HG03354 (cell line): ENCODE data around the gene NDUFB6.
"Not testable (repeated sequence)": the region's sequence is repeated elsewhere in the genome, so short reads cannot be mapped to it uniquely, and the experiment has no call there.

Source experiments
- ATAC-seq: cut with Tn5 transposase; IDR thresholded peaks from one replicate; pipeline ENCODE4 v1.9.1; 2021; ENCODE audit warnings: mild to moderate bottlenecking; ENCODE audit not compliant: unreplicated experiment, poor library complexity, severe bottlenecking

The NDUFB6 gene

DNA sequence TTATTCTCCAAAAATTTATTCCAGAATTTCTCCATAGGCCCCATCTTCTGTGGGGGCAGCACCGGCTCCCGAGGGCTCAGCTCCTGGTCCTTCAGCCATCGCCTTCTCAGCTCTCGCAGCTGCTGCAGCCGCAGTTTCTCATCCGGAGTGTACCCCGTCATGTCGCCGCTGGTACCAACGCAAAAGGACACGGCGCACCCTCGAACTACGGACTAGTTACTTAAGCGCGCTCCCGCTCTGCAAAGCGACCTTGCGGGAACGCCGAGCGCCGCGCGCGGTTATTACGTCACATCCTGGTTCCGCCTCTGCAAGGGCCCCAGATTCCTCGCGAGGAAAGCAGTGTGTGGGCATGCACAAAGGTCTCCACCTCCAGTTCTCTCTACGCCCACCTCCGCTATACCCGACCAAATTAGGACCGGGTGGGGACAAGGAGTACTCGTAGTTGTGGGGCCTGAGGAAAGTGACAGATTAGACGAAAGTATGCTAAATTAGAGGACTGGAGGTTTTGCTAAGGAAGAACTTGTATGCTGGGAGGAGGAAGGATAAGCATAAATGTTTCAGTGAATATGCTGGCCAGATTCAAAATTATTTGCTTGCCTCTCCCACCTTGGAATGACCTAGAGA lies at the start of gene NDUFB6:
Gene NDUFB6 (minus strand): TSS at position 260 of the 624 bp plus-strand sequence. CDS start 99 bp downstream, at position 161.
- ATAC-seq = peak; percentile 88

DNA sequence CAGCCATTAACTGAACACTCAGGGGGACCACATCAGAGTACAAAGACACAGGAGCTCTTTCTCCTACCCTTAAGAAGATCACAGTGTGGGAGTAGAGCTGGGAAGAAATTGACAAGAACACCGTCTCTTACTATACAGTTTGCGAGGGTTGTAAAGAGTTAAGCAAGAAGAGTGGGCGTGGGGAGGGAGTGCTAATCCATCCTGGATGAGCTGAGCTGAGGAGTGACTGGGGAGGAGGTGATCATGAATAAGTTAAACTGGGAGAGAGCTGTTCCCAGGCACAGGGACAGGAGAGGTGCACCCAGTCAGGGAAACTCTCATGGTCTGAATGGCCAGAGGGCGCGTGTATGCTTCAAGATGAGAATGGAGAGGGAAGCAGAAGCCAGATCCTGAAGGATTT lies 45.3 kb upstream of the NDUFB6 start:
- no peak for ATAC-seq

DNA sequence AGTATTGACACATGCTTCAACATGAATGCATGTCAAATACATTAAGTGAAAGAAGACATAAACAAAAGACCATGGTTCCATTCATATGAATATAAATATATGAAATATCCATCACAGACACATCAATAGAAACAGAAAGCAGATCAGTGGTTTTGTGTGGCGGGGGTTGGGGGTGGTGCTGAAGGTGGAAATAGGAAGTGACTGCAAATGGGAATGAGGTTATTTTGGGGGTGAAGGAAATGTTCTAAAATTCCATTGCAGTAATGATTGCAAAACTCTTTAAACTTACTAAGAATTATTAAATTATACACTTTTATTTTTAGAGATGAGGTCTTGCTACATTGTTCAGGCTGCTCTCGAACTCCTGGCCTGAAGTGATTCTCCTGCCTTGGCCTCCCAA lies 33.9 kb upstream of the NDUFB6 start:
- ATAC-seq = no peak

DNA sequence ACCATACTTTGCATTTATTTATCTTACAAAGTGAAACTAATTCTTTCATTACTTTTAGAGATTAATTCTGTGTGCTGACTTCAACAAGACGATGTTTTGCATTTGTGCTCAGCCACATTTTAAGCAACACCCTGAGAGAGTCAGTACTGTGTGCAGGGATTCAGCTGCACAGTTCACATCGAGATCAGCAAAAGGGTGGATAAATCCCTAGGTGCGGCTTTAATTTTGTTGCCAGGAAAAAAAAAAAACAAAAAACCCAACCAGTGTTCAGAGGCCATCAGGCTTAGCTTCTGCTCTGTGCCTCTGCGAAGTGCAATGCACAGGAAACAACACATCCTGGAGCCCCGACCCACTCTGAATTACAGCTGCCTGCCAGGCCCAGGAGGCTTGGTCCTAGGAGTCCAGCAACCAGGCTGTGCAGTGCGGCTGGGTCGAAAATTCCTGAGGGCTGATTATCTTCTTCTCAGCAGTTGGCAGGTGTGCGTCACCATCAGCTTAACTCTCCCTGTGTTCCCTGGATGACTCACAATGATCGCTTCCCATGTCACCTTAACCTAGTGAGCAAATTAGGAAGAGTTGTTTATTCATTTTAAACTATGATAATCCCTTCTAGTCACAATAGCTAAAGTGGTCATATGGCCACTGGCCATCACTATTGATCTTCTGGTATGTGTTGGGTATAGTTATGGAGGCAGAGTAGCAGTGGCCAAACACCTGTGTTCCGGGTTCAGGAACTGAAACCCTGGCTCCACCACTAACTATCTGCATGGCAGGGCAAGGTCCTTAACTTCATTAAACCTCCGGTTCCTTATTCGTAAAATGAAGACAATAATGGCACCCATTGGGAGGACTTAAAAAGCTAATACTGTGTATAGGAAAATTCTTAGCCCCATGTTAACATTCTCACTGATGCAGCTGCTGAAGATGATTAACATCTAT lies 31.2 kb upstream of the NDUFB6 start:
- peak; percentile 95 for ATAC-seq

DNA sequence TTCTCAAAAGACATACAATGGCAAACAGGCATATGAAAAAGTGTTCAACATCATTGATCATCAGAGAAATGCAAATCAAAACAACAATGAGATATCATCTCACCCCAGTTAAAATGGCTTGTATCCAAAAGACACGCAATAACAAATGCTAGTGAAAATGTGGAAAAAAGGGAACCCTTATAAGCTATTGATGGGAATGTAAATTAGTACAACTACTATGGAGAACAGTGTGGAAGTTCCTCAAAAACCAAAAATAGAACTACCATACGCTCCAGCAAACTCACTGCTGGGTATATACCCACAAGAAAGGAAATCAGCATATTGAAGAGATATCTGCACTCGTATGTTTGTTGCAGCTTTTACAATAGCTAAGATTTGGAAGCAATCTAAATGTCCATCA lies 26.1 kb upstream of the NDUFB6 start:
- not testable (repeated sequence) for ATAC-seq

DNA sequence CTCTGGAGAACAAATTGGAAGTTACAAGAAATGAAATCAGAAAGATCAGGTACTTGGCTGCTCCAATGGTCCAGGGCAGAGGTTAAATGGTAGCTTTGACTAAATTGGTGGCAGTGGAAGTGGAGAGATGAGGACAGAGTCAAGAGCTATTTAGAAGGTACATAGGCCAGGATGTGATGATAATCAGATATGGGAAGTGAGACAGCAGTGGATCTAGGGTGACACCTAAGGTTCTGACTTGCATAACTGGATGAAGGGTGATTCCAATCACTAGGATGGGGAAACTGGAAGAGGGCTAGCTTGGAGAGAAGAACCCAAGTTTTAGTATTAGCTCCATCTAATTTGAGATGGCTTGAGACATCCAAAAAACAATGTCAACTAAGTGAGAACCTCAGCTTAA lies 24.0 kb upstream of the NDUFB6 start:
- no peak for ATAC-seq

DNA sequence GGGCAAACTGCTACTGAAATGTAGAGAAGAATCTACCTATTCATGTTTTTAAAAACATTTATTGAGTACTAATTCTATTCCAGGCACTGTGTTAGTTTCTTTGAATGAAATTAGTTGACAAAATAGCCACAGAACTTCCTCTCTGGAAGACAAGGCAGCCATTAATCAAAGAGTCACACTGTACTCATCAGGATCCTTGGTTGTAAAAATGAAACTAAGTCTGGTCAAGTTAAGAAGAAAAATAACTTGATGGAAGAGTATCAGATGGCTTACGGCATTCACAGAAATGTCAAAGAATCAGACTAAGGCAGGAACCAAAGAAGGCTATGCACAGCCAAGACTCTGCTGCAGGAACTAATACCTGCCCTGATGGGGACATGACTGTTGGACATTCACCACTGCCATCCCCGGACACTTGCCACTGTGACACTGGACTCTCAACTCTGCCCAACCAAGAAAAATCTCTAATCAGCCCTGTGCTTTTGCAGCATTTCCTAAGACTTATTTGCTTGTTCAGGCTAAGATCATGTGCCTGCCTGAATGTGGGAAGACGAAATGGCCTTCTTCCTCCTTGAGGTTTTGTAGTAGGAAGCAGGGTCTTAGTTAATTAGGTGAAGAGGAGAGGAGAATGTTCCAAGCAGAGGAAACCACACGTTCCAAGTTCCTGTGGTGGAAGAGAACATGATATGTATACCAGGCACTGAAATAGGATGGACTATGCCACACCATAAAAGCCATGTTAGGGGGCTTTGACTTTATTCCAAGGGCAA lies 23.3 kb upstream of the NDUFB6 start:
- ATAC-seq = no peak

DNA sequence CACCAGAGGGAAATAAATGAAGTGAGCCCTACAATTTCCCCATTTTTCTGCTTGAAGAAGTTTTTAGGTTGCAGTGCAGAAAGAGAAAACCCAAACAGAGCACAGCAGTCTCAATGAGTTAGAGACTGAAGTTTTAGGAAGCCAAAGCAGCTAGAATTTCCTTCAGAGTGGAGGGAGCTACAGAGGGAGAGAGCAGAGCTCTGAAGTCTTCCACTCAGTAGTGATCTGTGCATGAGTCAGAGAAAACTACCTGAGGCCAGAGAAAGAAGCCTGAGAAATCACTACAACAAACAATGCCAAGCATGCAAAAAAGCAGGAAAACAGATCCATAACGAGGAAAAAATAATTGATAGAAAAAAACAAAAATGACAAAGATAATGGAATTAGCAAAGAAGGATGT lies 17.9 kb upstream of the NDUFB6 start:
- no peak for ATAC-seq

DNA sequence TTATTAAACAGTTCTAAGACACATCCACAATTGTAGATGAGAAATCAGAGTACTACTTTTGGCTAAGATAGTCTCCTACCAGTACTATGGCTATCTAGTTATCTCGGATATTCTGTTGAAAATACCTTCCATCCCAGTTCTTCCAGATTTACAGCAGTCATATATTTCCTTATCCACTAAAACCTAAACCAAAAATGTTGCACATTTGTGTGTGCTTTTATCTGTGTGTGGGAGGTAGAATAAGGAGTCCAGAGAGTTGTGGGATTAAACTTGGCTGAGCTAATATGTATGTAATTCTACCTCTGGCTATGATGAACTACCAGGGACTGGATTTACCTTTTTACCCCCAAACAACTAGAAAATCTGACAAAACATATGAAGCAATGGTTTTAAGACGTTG lies 17.5 kb upstream of the NDUFB6 start:
- ATAC-seq = no peak

DNA sequence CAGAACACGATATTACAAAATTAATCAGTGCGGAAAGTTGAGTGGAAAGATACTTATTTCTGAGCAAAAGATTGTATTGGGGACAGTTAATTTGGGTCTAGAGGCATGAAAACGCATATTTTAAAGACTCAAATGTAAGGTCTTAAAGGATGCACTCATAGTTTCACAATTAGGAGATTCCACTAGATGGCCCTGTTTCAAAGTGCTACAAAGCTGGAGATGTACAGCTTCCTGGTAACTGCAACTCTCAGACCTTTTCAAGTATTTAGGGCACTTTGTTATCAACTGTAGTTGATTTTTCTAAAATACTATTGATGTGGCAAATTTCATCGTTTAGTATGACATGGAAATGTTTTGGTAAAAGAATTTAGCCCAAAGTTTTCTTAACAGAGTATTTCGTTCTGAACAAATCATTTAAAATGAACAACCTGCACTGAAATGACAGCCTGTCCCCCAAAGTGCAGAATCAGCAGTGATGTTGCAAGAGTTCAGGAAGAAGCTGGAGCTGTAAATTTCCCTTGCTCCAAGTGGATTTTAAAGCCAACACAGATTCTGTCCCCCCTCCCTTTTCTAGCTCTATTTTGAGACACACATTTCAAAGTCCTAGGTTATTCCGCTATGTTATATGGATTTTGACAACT lies 16.2 kb upstream of the NDUFB6 start:
- peak; percentile 73 for ATAC-seq

DNA sequence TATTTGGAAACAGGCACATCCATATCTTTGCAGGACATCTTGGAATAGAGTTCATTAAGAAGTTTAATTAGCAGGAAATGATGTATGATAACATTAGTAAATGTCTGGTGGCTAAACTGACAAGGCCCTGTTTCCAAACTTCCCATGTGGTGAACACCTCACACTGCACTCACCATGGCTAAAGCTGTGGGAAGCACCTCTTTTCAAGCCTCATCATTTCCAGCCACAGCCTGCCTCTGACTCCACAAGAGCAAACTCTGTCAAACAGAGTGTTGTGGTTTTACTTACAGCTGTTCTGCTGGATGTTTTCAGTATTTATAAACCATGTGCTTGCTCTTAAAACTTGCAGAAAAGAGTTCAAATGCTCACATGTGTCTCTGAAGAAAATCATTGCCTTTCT lies 14.9 kb upstream of the NDUFB6 start:
- peak; percentile 65 for ATAC-seq

DNA sequence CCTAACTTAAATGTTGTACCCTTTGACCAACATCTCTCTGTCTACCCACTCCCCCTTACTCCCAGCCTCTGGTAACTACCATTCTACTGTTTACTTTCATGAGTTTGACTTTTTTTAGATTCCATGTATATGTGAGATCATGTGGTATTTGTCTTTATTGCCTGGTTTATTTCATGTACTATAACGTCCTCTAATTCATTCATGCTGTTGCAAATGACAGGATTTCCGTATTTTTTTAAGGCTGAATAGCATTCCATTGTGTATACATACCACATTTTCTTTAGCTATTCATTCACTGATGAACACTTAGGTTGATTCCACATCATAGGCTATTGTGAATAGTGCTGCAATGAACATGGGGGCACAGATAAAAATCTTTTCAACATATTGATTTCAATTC lies 11.8 kb upstream of the NDUFB6 start:
- ATAC-seq = no peak

DNA sequence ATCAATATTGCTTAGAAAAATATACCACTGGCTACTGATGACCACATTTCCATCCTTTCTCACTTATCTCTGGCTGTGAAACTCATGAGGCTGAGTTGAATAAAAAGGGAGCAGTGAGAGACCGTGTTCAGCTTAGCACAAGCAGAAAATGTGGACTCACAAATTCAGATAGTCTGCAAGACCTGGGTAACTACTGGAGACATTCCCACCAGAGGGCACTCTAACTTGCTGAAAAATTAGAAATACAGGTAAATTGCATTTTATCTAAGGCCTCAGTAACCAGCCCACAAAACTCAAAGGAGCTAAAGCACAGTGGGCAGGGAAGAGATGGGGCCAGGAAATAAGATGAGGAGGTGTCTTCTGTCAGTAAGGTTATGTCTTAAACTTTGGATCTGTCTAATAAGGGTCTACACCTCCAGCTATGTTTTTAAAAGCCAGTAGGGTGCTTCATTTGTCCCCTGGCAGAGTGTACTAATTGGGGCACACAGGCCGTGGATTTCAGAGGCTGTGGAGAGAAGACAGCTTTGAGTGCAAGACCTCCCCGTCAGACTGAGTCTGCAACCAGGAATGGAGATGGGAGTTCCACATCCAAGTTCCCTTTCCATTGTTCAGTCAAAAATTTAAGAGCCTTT lies 8.7 kb upstream of the NDUFB6 start:
- ATAC-seq = peak; percentile 48

DNA sequence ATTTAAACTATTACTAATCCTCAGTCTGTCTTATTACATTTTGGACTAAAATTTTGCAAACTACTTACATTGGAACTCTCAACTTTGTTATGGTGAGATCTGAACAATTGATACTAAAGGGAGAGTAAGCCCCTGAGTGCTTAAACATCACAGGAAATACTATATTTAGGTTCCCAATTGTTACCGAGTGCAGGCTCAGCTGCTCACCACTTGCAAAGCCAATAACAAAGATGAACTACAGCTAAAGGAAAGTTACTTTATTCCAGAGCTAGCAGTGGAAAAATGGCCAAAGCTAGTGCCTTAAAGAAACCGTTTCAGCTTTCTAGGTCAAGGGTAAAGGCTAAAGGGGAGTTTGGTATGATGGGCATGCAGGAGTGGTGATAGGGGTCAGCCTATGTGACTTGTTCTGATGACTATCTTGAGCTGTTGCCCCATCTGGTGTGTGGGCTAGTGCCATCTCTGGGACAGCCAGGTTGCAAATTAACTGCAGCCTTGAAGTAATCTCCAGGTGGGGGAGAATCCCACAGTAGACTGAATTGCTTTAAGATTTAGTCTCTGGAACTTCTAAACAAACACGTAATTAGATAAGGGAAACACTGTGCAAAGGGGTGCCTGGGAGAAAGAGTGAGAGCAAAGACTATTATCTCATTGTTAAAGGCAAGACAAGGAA lies 7.8 kb upstream of the NDUFB6 start:
- no peak for ATAC-seq

DNA sequence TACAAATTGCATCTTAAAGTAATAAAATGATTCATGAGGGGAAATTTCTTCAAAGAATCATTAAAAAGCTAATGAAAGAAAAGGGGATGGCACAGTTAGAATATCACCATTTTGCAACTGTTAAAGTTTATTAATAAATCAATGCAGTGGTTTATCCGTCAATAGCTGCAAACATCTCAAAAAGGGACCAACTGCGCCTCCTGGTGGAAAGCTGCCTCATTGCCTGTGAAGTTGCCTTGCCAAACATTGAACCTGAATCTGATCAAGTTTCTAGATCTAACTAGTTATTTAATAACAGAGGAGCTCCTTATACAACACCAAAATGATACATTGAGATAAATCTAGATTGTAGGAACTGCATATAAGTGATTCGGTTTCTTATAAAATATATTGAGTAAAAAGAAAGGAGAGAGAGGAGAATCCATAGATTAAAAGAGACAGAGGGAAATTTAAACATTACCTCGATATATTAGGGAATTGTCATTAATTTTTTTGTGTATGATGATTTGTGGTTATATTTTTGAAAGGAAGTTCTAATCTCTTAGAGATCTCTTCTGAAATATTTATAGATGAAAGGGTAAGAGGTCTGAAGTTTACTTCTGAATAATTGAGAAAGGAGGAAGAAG lies 6.9 kb upstream of the NDUFB6 start:
- peak; percentile 68 for ATAC-seq

DNA sequence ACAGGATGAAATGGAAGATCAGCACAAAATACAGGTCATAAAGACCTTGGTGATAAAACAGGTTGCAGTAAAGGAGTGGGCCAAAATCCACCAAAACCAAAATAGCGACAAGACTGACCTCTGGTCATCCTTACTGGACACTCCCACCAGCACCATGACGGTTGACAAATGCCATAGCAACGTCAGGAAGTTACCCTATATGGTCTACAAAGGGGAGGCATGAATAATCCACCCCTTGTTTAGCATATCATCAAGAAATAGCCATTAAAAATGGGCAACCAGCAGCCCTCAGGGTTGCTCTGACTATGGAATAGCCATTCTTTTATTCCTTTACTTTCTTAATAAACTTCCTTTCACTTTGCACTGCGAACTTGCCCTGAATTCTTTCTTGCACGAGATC lies 6.0 kb upstream of the NDUFB6 start:
- ATAC-seq = no peak

DNA sequence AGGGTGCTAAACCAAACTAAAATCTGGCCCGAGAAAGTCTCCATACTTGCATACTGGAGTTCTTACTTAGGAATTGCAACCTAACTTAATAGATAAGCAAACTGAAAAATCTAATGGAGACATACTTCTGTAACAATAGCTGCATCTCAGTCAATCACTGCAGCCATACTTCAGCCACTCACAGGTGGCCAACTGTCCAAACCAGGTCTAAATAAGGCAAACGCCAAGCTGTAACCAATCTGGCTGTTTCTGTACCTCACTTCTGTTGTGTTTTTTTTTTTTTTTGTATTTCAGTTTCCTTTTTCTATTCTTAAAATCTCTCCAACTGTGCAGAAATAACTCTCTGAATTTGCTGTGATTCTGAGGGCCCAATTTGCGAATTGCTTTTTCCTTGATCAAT lies 4.4 kb upstream of the NDUFB6 start:
- no peak for ATAC-seq

DNA sequence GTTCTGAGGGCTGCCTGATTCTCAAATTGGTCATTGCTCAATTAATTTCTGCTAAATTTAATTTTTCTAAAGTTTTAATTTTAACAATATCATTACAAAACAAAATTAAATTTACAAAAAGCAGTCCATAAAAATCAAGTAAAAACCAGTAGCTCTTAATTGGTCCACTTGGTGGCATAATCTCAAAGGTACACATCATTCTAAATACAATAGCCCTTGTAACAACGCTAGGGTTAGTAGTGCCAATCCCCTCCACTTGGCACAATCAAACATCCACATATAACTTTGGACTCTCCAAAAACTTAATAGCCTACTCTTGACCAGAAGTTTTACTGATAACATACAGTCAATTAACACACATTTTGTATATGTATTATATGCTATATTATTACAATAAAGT lies 1.9 kb upstream of the NDUFB6 start:
- no peak for ATAC-seq

DNA sequence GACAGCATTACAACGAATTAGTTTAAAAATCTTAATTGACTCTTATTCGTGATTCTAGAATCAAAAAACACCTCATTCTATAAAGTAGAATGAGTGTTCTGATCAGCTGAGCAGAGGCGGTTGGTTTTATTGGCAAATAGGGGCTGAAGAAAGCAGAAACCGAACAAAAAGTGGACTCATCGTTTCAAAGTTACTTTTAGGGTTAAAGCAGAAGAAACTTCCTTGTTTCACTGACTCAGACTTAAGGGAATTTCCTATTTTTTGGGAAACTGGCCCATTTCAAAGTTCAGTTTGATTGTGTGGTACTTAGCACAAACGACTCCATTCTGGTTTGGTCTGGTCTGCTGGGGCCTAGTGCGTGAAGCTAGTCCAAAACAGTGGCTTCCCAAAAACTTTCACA lies 862 bp upstream of the NDUFB6 start:
- no peak for ATAC-seq
